ENCODE data around the gene PLSCR2. TPM values are rescaled to one million over a fixed set of nuclear protein-coding genes. Genes with fewer than 3 reads are reported as not detected.

The PLSCR2 gene
- polyA plus RNA-seq, 1 experiment: not detected

- ChIA-PET POLR2A (no interaction called here), CTCF (no interaction called here)
- Histone ChIP-seq H3K27ac (ENCODE audit: low read depth, low read length) (no peak overlapping the region), H3K27me3 (ENCODE audit: control insufficient read depth, insufficient read depth, low read length) (no peaks in the 10 kb centered on the region), H3K4me3 (ENCODE audit: low read depth, low read length) (no peak overlapping the region), H3K9me3 (ENCODE audit: control insufficient read depth, insufficient read depth, low read length) (peaks cover 6% of the 10 kb centered on the region; the same call in 1 of the 2 replicates)
- no peak for DNase-seq (ENCODE audit: low read depth, low spot score)
- TF ChIP-seq, protein P1, sequence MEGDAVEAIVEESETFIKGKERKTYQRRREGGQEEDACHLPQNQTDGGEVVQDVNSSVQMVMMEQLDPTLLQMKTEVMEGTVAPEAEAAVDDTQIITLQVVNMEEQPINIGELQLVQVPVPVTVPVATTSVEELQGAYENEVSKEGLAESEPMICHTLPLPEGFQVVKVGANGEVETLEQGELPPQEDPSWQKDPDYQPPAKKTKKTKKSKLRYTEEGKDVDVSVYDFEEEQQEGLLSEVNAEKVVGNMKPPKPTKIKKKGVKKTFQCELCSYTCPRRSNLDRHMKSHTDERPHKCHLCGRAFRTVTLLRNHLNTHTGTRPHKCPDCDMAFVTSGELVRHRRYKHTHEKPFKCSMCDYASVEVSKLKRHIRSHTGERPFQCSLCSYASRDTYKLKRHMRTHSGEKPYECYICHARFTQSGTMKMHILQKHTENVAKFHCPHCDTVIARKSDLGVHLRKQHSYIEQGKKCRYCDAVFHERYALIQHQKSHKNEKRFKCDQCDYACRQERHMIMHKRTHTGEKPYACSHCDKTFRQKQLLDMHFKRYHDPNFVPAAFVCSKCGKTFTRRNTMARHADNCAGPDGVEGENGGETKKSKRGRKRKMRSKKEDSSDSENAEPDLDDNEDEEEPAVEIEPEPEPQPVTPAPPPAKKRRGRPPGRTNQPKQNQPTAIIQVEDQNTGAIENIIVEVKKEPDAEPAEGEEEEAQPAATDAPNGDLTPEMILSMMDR (IDR thresholded peaks at IDR 0.05; ENCODE audit: low read depth, low read length): no peak
These were observed 3.5 kb downstream of the PLSCR2 start for GRCh38 chr3:146465693-146466465.

GRCh38 chr3:146464783-146465182 lies 4.6 kb downstream of the PLSCR2 start:
- no peak overlapping the region for H3K27ac ChIP-seq (ENCODE audit: low read depth, low read length)
- H3K9me3 ChIP-seq (ENCODE audit: control insufficient read depth, insufficient read depth, low read length): peaks cover 6% of the 10 kb centered on the region; the same call in 1 of the 2 replicates
- TF ChIP-seq, protein P1 (IDR thresholded peaks at IDR 0.05; ENCODE audit: low read depth, low read length): no peak
- ChIA-PET CTCF (interaction anchor here (1.0 kb wide), 1 partner anchor 49 kb away, joined by 3 read pairs; no protein-coding TSS in a partner anchor), POLR2A (no interaction called here)
- no peak overlapping the region for H3K4me3 ChIP-seq (ENCODE audit: low read depth, low read length)
- no peaks in the 10 kb centered on the region for H3K27me3 ChIP-seq (ENCODE audit: control insufficient read depth, insufficient read depth, low read length)
- no peak for DNase-seq (ENCODE audit: low read depth, low spot score)

- CTCF ChIA-PET: interaction anchor here (0.8 to 1.0 kb wide), 2 partner anchors 50 to 274 kb away, joined by 3 read pairs; no protein-coding TSS in a partner anchor
- Histone ChIP-seq H3K27me3 (ENCODE audit: control insufficient read depth, insufficient read depth, low read length) (no peaks in the 10 kb centered on the region), H3K27ac (ENCODE audit: low read depth, low read length) (no peak overlapping the region), H3K9me3 (ENCODE audit: control insufficient read depth, insufficient read depth, low read length) (peaks cover 1% of the 10 kb centered on the region; the same call in 1 of the 2 replicates), H3K4me3 (ENCODE audit: low read depth, low read length) (no peak overlapping the region)
- POLR2A ChIA-PET: no interaction called here
- TF ChIP-seq, protein P1 (IDR thresholded peaks at IDR 0.05; ENCODE audit: low read depth, low read length): no peak
- DNase-seq (ENCODE audit: low read depth, low spot score): no peak
These were observed 5.3 kb downstream of the PLSCR2 start for GRCh38 chr3:146464005-146464595.

GRCh38 chr3:146454796-146455195 lies 14.6 kb downstream of the PLSCR2 start:
- ChIA-PET CTCF (no interaction called here), POLR2A (no interaction called here)
- DNase-seq (ENCODE audit: low read depth, low spot score): no peak
- no peak overlapping the region for H3K4me3 ChIP-seq (ENCODE audit: low read depth, low read length)
- TF ChIP-seq, protein P1 (IDR thresholded peaks at IDR 0.05; ENCODE audit: low read depth, low read length): no peak
- no peaks in the 10 kb centered on the region for H3K9me3 ChIP-seq (ENCODE audit: control insufficient read depth, insufficient read depth, low read length)
- H3K27ac ChIP-seq (ENCODE audit: low read depth, low read length): no peak overlapping the region
- H3K27me3 ChIP-seq (ENCODE audit: control insufficient read depth, insufficient read depth, low read length): no peaks in the 10 kb centered on the region

GRCh38 chr3:146449613-146450012 lies 19.7 kb downstream of the PLSCR2 start:
- Histone ChIP-seq H3K4me3 (ENCODE audit: low read depth, low read length) (no peak overlapping the region), H3K27ac (ENCODE audit: low read depth, low read length) (no peak overlapping the region), H3K27me3 (ENCODE audit: control insufficient read depth, insufficient read depth, low read length) (no peaks in the 10 kb centered on the region), H3K9me3 (ENCODE audit: control insufficient read depth, insufficient read depth, low read length) (no peaks in the 10 kb centered on the region)
- no peak for DNase-seq (ENCODE audit: low read depth, low spot score)
- POLR2A ChIA-PET: no interaction called here
- CTCF ChIA-PET: no interaction called here
- TF ChIP-seq, protein P1 (IDR thresholded peaks at IDR 0.05; ENCODE audit: low read depth, low read length): no peak
